GM23338 (cell line): Measurements from ENCODE around the gene SERPINA1. TPM values are rescaled to one million over a fixed set of nuclear protein-coding genes. Genes with fewer than 3 reads are reported as not detected.

ENCODE experiments used
- ATAC-seq: fragments of 200-7000 bp; cut with Tn5 transposase; 3 replicates; pipeline ENCODE4 v1.9.1; 2020
- DNase-seq: peaks from one replicate; pipeline ENCODE4 v3.0.0-alpha.2; 2015; ENCODE audit warnings: low spot score
- H2AFZ ChIP-seq: fragments of 200-600 bp; sonication (generic); 2 replicates; pipeline ENCODE4 v1.8.0; 2016; ENCODE audit warnings: antibody characterized with exemption, mild to moderate bottlenecking, moderate library complexity
- H3F3A ChIP-seq: fragments of 200-600 bp; sonication (generic); replicated peaks from 2 replicates; pipeline ENCODE4 v1.8.0; 2017; ENCODE audit warnings: antibody characterized with exemption, mixed run types, low read depth
- H3K27ac ChIP-seq: fragments of 200-600 bp; sonication (generic); 2 replicates; pipeline ENCODE4 v1.6.1; 2016; ENCODE audit warnings: low read depth
- H3K27me3 ChIP-seq: fragments of 200-600 bp; sonication (generic); 2 replicates; pipeline ENCODE4 v1.8.0; 2016; ENCODE audit warnings: mild to moderate bottlenecking, mixed run types, moderate library complexity; ENCODE audit not compliant: insufficient read depth
- H3K36me3 ChIP-seq: fragments of 200-600 bp; sonication (generic); 2 replicates; pipeline ENCODE4 v1.8.0; 2016; ENCODE audit warnings: mild to moderate bottlenecking; ENCODE audit not compliant: insufficient read depth
- H3K4me1 ChIP-seq: fragments of 200-600 bp; sonication (generic); 2 replicates; pipeline ENCODE4 v1.8.0; 2016; ENCODE audit warnings: mild to moderate bottlenecking, moderate library complexity; ENCODE audit not compliant: insufficient read depth
- H3K4me2 ChIP-seq: fragments of 200-600 bp; sonication (generic); 2 replicates; pipeline ENCODE4 v1.7.1; 2017; ENCODE audit warnings: mixed run types
- H3K4me3 ChIP-seq: fragments of 200-600 bp; sonication (generic); 2 replicates; pipeline ENCODE4 v1.6.1; 2016; ENCODE audit warnings: mixed run types
- H3K79me2 ChIP-seq: fragments of 200-600 bp; sonication (generic); replicated peaks from 2 replicates; pipeline ENCODE4 v1.8.0; 2017; ENCODE audit warnings: mild to moderate bottlenecking; ENCODE audit not compliant: insufficient read depth
- H3K9me2 ChIP-seq: fragments of 200-600 bp; sonication (generic); 2 replicates; pipeline ENCODE4 v1.8.0; 2017; ENCODE audit not compliant: insufficient read depth
- H4K20me1 ChIP-seq: fragments of 200-600 bp; sonication (generic); replicated peaks from 2 replicates; pipeline ENCODE4 v1.8.0; 2017; ENCODE audit warnings: mild to moderate bottlenecking; ENCODE audit not compliant: insufficient read depth
- H3K27ac Mint-ChIP-seq: 2 replicates; pipeline ENCODE4 v1.8.0; 2020; ENCODE audit warnings: inconsistent platforms, mild to moderate bottlenecking, moderate library complexity, mixed read lengths
- H3K27me3 Mint-ChIP-seq: 3 replicates; pipeline ENCODE4 v1.8.0; 2022; ENCODE audit warnings: low read depth, mild to moderate bottlenecking, moderate library complexity, mixed read lengths, inconsistent platforms; ENCODE audit not compliant: insufficient read depth, poor library complexity
- H3K36me3 Mint-ChIP-seq: 3 replicates; pipeline ENCODE4 v1.8.0; 2021; ENCODE audit warnings: low read depth, mild to moderate bottlenecking, inconsistent platforms, moderate library complexity, mixed read lengths
- H3K4me1 Mint-ChIP-seq: 3 replicates; pipeline ENCODE4 v1.8.0; 2020; ENCODE audit warnings: mild to moderate bottlenecking, inconsistent platforms, mixed read lengths
- H3K4me3 Mint-ChIP-seq: 3 replicates; pipeline ENCODE4 v1.8.0; 2021; ENCODE audit warnings: moderate library complexity, mild to moderate bottlenecking, inconsistent platforms, mixed read lengths
- H3K9me3 Mint-ChIP-seq: 3 replicates; pipeline ENCODE4 v1.8.0; 2020; ENCODE audit warnings: moderate library complexity, mild to moderate bottlenecking, inconsistent platforms, mixed read lengths
- CREB1 ChIP-seq: fragments of 250-450 bp; sonication (Bioruptor Pico); IDR thresholded peaks from 2 replicates; pipeline ENCODE4 v1.5.0; 2020; ENCODE audit warnings: low read depth, mild to moderate bottlenecking, moderate library complexity
- CTCF ChIP-seq, 2 experiments: fragments of 200-600 bp in 1 of 2; sonication (generic) in 1 of 2; conservative IDR thresholded peaks; 2 replicates each; pipeline versions ENCODE4 v1.5.1 to v1.6.1; 2016 to 2017; ENCODE audit warnings: antibody characterized with exemption in 2 of 2, low read depth in 2 of 2, mild to moderate bottlenecking in 2 of 2, moderate library complexity in 1 of 2
- ETS1 ChIP-seq: IDR thresholded peaks from 2 replicates; pipeline ENCODE4 v1.6.1; 2016; ENCODE audit warnings: antibody characterized with exemption
- EZH2 ChIP-seq: fragments of 200-600 bp; sonication (generic); IDR thresholded peaks from one replicate; pipeline ENCODE4 v1.8.0; 2017; ENCODE audit warnings: antibody characterized with exemption, mild to moderate bottlenecking, low read depth; ENCODE audit not compliant: unreplicated experiment
- EZH2phosphoT487 ChIP-seq: fragments of 200-600 bp; sonication (generic); IDR thresholded peaks from one replicate; pipeline ENCODE4 v1.8.1; 2018; ENCODE audit warnings: antibody characterized with exemption; ENCODE audit not compliant: unreplicated experiment
- JUNB ChIP-seq: IDR thresholded peaks from one replicate; pipeline ENCODE4 v1.6.1; 2016; ENCODE audit warnings: antibody characterized with exemption; ENCODE audit not compliant: unreplicated experiment
- NANOG ChIP-seq: IDR thresholded peaks from 2 replicates; pipeline ENCODE4 v1.6.1; 2016; ENCODE audit warnings: antibody characterized with exemption, borderline replicate concordance
- POLR2AphosphoS5 ChIP-seq: IDR thresholded peaks from 2 replicates; pipeline ENCODE4 v1.6.1; 2016; ENCODE audit warnings: antibody characterized with exemption, low read depth
- REST ChIP-seq: IDR thresholded peaks from one replicate; pipeline ENCODE4 v1.6.1; 2018; ENCODE audit warnings: antibody characterized with exemption; ENCODE audit not compliant: unreplicated experiment
- STAT1 ChIP-seq: IDR thresholded peaks from one replicate; pipeline ENCODE4 v1.6.1; 2016; ENCODE audit warnings: antibody characterized with exemption; ENCODE audit not compliant: unreplicated experiment
- ZNF114 ChIP-seq: fragments of 250-450 bp; sonication (Bioruptor Pico); IDR thresholded peaks from 2 replicates; pipeline ENCODE4 v1.5.0; 2020; ENCODE audit warnings: mild to moderate bottlenecking, moderate library complexity
- ZNF331 ChIP-seq: fragments of 250-450 bp; sonication (Bioruptor Pico); IDR thresholded peaks from 2 replicates; pipeline ENCODE4 v1.5.0; 2020; ENCODE audit warnings: low read depth, mild to moderate bottlenecking, moderate library complexity
- ZNF462 ChIP-seq: fragments of 250-450 bp; sonication (Bioruptor Pico); IDR thresholded peaks from 2 replicates; pipeline ENCODE4 v1.5.0; 2020; ENCODE audit warnings: mild to moderate bottlenecking, moderate library complexity
- polyA plus RNA-seq: library from polyadenylated mRNA; unstranded; fragments of >200 nt; fragmentation: Nextera tagmentation; extraction: Ambion mirVana; gene quantifications from 2 replicates; pipeline ENCODE4 v1.2.1, GENCODE V29; 2016
- total RNA-seq: library from RNA; depleted of rRNA; stranded (reverse); fragments of >200 nt; shearing (Covaris generic); gene quantifications from 2 replicates; pipeline ENCODE4 v1.2.3, GENCODE V29; 2014

SERPINA1 gene
- total and polyA plus RNA-seq, 2 experiments from 2014 or later = not detected

DNA sequence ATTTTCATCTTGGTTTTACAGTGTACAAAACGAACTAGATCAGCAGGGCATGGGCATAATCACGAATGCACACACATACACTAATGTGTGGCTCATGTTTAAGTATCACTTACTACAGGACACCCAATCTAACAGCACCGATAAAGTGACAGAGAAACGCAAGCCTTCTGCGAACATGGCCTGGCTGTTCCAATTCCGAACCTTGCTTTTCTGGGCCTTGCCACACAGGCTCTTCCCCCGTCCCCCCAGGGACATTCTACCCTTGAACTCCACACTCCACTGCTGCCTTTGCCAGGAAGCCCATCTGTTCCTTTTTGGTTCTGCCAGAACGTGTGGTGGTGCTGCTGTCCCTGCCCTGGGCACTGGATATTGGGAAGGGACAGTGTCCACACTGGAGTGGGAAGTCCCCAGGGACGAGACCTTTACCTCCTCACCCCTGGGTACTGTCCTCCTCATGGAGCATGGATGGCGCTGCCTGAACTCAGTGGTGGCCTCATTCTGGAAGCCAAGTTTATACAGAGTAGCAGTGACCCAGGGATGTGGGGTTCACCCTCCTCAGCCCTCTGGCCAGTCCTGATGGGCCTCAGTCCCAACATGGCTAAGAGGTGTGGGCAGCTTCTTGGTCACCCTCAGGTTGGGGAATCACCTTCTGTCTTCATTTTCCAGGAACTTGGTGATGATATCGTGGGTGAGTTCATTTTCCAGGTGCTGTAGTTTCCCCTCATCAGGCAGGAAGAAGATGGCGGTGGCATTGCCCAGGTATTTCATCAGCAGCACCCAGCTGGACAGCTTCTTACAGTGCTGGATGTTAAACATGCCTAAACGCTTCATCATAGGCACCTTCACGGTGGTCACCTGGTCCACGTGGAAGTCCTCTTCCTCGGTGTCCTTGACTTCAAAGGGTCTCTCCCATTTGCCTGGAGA, 7.9 kb downstream of the SERPINA1 start:
- no peak overlapping the region for H3K4me2 ChIP-seq
- H3K79me2 ChIP-seq = no peaks in the 10 kb centered on the region
- H3K36me3 Mint-ChIP-seq = no peaks in the 10 kb centered on the region
- H3K27ac ChIP-seq = no peak overlapping the region
- ATAC-seq (no peak), DNase-seq (no peak)
- H3K4me3 Mint-ChIP-seq = no peak overlapping the region
- H3K4me1 ChIP-seq = peaks cover 8% of the 10 kb centered on the region; the same call in 1 of the 2 replicates
- H3K9me2 ChIP-seq = peaks cover 6% of the 10 kb centered on the region; the same call in 1 of the 2 replicates
- H3K27me3 Mint-ChIP-seq = peaks cover 8% of the 10 kb centered on the region
- no peaks in the 10 kb centered on the region for H3F3A ChIP-seq
- no peak overlapping the region for H2AFZ ChIP-seq
- no peaks in the 10 kb centered on the region for H3K27me3 ChIP-seq
- no peak overlapping the region for H3K27ac Mint-ChIP-seq
- no peaks in the 10 kb centered on the region for H4K20me1 ChIP-seq
- H3K36me3 ChIP-seq = no peaks in the 10 kb centered on the region
- H3K4me3 ChIP-seq = no peak overlapping the region
- H3K4me1 Mint-ChIP-seq = peaks cover 15% of the 10 kb centered on the region
- TF ChIP-seq REST = no peak
- TF ChIP-seq ETS1 = no peak
- TF ChIP-seq ZNF462 (CRISPR knock-in tag) = no peak
- no peak for TF ChIP-seq POLR2AphosphoS5
- TF ChIP-seq ZNF331 (CRISPR knock-in tag) = no peak
- TF ChIP-seq CREB1 (CRISPR knock-in tag) = no peak
- TF ChIP-seq CTCF (conservative IDR thresholded peaks at IDR 0.05; ENCODE audit: low read depth in 2 of 2) = no peak
- TF ChIP-seq STAT1 = no peak
- TF ChIP-seq ZNF114 (CRISPR knock-in tag) = no peak
- TF ChIP-seq EZH2 = no peak
- TF ChIP-seq EZH2phosphoT487 = no peak
- no peak for TF ChIP-seq NANOG
- TF ChIP-seq JUNB = no peak
- H3K9me3 Mint-ChIP-seq = no peaks in the 10 kb centered on the region; the same call in 2 of the 3 replicates
